HAP-1 (cell line): ENCODE measurements around the gene BPGM.
"Not testable (repeated sequence)": the region's sequence is repeated elsewhere in the genome, so short reads cannot be mapped to it uniquely, and the experiment has no call there.

Experiments used
- DNase-seq, 2 experiments: peaks; one replicate each; pipeline ENCODE4 v3.0.0-alpha.2; 2016 to 2020; ENCODE audit warnings: low spot score in 2 of 2
- H3K27me3 ChIP-seq: fragments of 250-450 bp; sonication (Bioruptor Pico); 2 replicates; pipeline ENCODE4 v1.5.1; 2020; ENCODE audit warnings: low read depth, mild to moderate bottlenecking, moderate library complexity
- H3K36me3 ChIP-seq: fragments of 250-450 bp; sonication (Bioruptor Pico); replicated peaks from 2 replicates; pipeline ENCODE4 v1.5.1; 2020; ENCODE audit warnings: mild to moderate bottlenecking
- H3K4me1 ChIP-seq: fragments of 250-450 bp; sonication (Bioruptor Pico); 2 replicates; pipeline ENCODE4 v1.5.1; 2020; ENCODE audit warnings: mild to moderate bottlenecking
- H3K4me3 ChIP-seq: fragments of 250-450 bp; sonication (Bioruptor Pico); 2 replicates; pipeline ENCODE4 v1.5.1; 2020; ENCODE audit warnings: mild to moderate bottlenecking, moderate library complexity
- H3K9me3 ChIP-seq: fragments of 250-450 bp; sonication (Bioruptor Pico); 2 replicates; pipeline ENCODE4 v1.5.1; 2020; ENCODE audit warnings: mild to moderate bottlenecking, moderate library complexity
- in situ Hi-C: fragments of 300-500 bp; cut with MboI; formaldehyde crosslinking; loops from 3 replicates; pipeline ENCODE4 v1.14.3; 2020; ENCODE audit warnings: low sequenced_read_pairs, inconsistent platforms, mixed read lengths

BPGM gene

GRCh38 chr7:134662166-134662870, 15.7 kb downstream of the BPGM start:
- Histone ChIP-seq H3K4me3 (no peak overlapping the region), H3K27me3 (no peaks in the 10 kb centered on the region), H3K4me1 (no peaks in the 10 kb centered on the region), H3K9me3 (no peaks in the 10 kb centered on the region), H3K36me3 (no peaks in the 10 kb centered on the region)
- in situ Hi-C loops: no loop called here
- no peak for DNase-seq

- no peaks in the 10 kb centered on the region for H3K9me3 ChIP-seq
- in situ Hi-C loops: no loop called here
These were observed 16.2 kb downstream of the BPGM start for GRCh38 chr7:134662871-134663205.

GRCh38 chr7:134665045-134665444, 18.4 kb downstream of the BPGM start:
- H3K9me3 ChIP-seq, DNase-seq, H3K4me1 ChIP-seq, in situ Hi-C loops, H3K4me3 ChIP-seq, H3K36me3 ChIP-seq, H3K27me3 ChIP-seq: not testable (repeated sequence)

More at GRCh38 chr7:134662871-134663205, 16.2 kb downstream of the BPGM start:
- H3K36me3 ChIP-seq: no peaks in the 10 kb centered on the region
- no peak overlapping the region for H3K4me3 ChIP-seq
- DNase-seq: no peak
- no peaks in the 10 kb centered on the region for H3K27me3 ChIP-seq
- H3K4me1 ChIP-seq: no peaks in the 10 kb centered on the region

GRCh38 chr7:134667899-134668298, 21.2 kb downstream of the BPGM start:
- in situ Hi-C loops: no loop called here
- H3K4me1 ChIP-seq: no peaks in the 10 kb centered on the region; the same call in 1 of the 2 replicates
- no peaks in the 10 kb centered on the region for H3K27me3 ChIP-seq
- no peaks in the 10 kb centered on the region for H3K36me3 ChIP-seq
- H3K9me3 ChIP-seq: no peaks in the 10 kb centered on the region
- no peak for DNase-seq
- H3K4me3 ChIP-seq: no peak overlapping the region

- Histone ChIP-seq H3K36me3 (no peaks in the 10 kb centered on the region), H3K27me3 (no peaks in the 10 kb centered on the region), H3K9me3 (peaks cover 3% of the 10 kb centered on the region; the same call in 1 of the 2 replicates), H3K4me3 (no peak overlapping the region), H3K4me1 (no peaks in the 10 kb centered on the region; the same call in 1 of the 2 replicates)
- DNase-seq: no peak
- in situ Hi-C loops: no loop called here
These were observed 22.7 kb downstream of the BPGM start for GRCh38 chr7:134669388-134669787.

- H3K9me3 ChIP-seq: peaks cover 3% of the 10 kb centered on the region; the same call in 1 of the 2 replicates
- no peaks in the 10 kb centered on the region; the same call in 1 of the 2 replicates for H3K4me1 ChIP-seq
- no peak overlapping the region for H3K4me3 ChIP-seq
- no peaks in the 10 kb centered on the region for H3K36me3 ChIP-seq
- DNase-seq: peak in 1 of 2 experiments; percentile 40
- H3K27me3 ChIP-seq: no peaks in the 10 kb centered on the region
- in situ Hi-C loops: no loop called here
These were observed 23.3 kb downstream of the BPGM start for GRCh38 chr7:134669845-134670373.

- in situ Hi-C loops: no loop called here
- DNase-seq: no peak
- H3K27me3 ChIP-seq: no peaks in the 10 kb centered on the region
These were observed 25.0 kb downstream of the BPGM start for GRCh38 chr7:134671609-134672008.

GRCh38 chr7:134674424-134674823, 27.8 kb downstream of the BPGM start:
- Histone ChIP-seq H3K27me3 (no peaks in the 10 kb centered on the region), H3K36me3 (peaks cover under 1% of the 10 kb centered on the region; the same call in 1 of the 2 replicates), H3K4me1 (no peaks in the 10 kb centered on the region; the same call in 1 of the 2 replicates), H3K4me3 (no peak overlapping the region), H3K9me3 (peaks cover 3% of the 10 kb centered on the region; the same call in 1 of the 2 replicates)
- in situ Hi-C loops: no loop called here
- DNase-seq: no peak

More at GRCh38 chr7:134671609-134672008, 25.0 kb downstream of the BPGM start:
- no peaks in the 10 kb centered on the region for H3K36me3 ChIP-seq
- no peaks in the 10 kb centered on the region; the same call in 1 of the 2 replicates for H3K4me1 ChIP-seq
- no peak overlapping the region for H3K4me3 ChIP-seq
- peaks cover 3% of the 10 kb centered on the region; the same call in 1 of the 2 replicates for H3K9me3 ChIP-seq

GRCh38 chr7:134676743-134677142, 30.1 kb downstream of the BPGM start:
- H3K9me3 ChIP-seq: peaks cover 3% of the 10 kb centered on the region; the same call in 1 of the 2 replicates
- in situ Hi-C loops: no loop called here
- DNase-seq: no peak
- H3K36me3 ChIP-seq: peaks cover 6% of the 10 kb centered on the region
- no peaks in the 10 kb centered on the region for H3K27me3 ChIP-seq
- H3K4me3 ChIP-seq: no peak overlapping the region
- no peaks in the 10 kb centered on the region for H3K4me1 ChIP-seq

- H3K27me3 ChIP-seq: no peaks in the 10 kb centered on the region
- peaks cover 3% of the 10 kb centered on the region; the same call in 1 of the 2 replicates for H3K9me3 ChIP-seq
- in situ Hi-C loops: no loop called here
- peaks cover 6% of the 10 kb centered on the region for H3K36me3 ChIP-seq
- no peaks in the 10 kb centered on the region for H3K4me1 ChIP-seq
- DNase-seq: no peak
- no peak overlapping the region for H3K4me3 ChIP-seq
These were observed 31.5 kb downstream of the BPGM start for GRCh38 chr7:134678115-134678514.

- H3K36me3 ChIP-seq: peaks cover 6% of the 10 kb centered on the region
- no peak for DNase-seq
- in situ Hi-C loops: no loop called here
- H3K4me3 ChIP-seq: no peak overlapping the region
- H3K27me3 ChIP-seq: no peaks in the 10 kb centered on the region
- no peaks in the 10 kb centered on the region for H3K4me1 ChIP-seq
- H3K9me3 ChIP-seq: peaks cover 3% of the 10 kb centered on the region; the same call in 1 of the 2 replicates
These were observed 32.4 kb downstream of the BPGM start for GRCh38 chr7:134679006-134679405.

- in situ Hi-C loops: loop anchor here (10.0 kb wide), 1 partner anchor 271 kb away; no protein-coding TSS in a partner anchor
- H3K4me1 ChIP-seq: peaks cover 5% of the 10 kb centered on the region
- H3K9me3 ChIP-seq: no peaks in the 10 kb centered on the region
- DNase-seq: no peak
- peaks cover 6% of the 10 kb centered on the region for H3K36me3 ChIP-seq
- H3K27me3 ChIP-seq: no peaks in the 10 kb centered on the region
- H3K4me3 ChIP-seq: no peak overlapping the region
These were observed 37.5 kb downstream of the BPGM start for GRCh38 chr7:134684165-134684564.

- in situ Hi-C loops: loop anchor here (10.0 kb wide), 1 partner anchor 270 kb away; no protein-coding TSS in a partner anchor
- DNase-seq: no peak
- Histone ChIP-seq H3K4me1 (peaks cover 14% of the 10 kb centered on the region), H3K27me3 (no peaks in the 10 kb centered on the region), H3K36me3 (no peaks in the 10 kb centered on the region), H3K4me3 (no peak overlapping the region), H3K9me3 (no peaks in the 10 kb centered on the region)
These were observed 38.6 kb downstream of the BPGM start for GRCh38 chr7:134685250-134685649.

GRCh38 chr7:134686786-134687185, 40.1 kb downstream of the BPGM start:
- in situ Hi-C loops: loop anchor here (10.0 kb wide), 1 partner anchor 268 kb away; no protein-coding TSS in a partner anchor
- no peaks in the 10 kb centered on the region for H3K27me3 ChIP-seq
- no peaks in the 10 kb centered on the region for H3K36me3 ChIP-seq
- peak in 1 of 2 experiments; percentile 74 for DNase-seq
- no peak overlapping the region for H3K4me3 ChIP-seq
- no peaks in the 10 kb centered on the region for H3K9me3 ChIP-seq
- peaks cover 29% of the 10 kb centered on the region for H3K4me1 ChIP-seq
